DMS 273 (cell line): ENCODE measurements around the gene LRRC56.

Experiments
- DNase-seq: peaks from one replicate; lab custom pipeline; 2025; ENCODE audit not compliant: unreplicated experiment; lab: John Stamatoyannopoulos, UW

Gene LRRC56

DNA sequence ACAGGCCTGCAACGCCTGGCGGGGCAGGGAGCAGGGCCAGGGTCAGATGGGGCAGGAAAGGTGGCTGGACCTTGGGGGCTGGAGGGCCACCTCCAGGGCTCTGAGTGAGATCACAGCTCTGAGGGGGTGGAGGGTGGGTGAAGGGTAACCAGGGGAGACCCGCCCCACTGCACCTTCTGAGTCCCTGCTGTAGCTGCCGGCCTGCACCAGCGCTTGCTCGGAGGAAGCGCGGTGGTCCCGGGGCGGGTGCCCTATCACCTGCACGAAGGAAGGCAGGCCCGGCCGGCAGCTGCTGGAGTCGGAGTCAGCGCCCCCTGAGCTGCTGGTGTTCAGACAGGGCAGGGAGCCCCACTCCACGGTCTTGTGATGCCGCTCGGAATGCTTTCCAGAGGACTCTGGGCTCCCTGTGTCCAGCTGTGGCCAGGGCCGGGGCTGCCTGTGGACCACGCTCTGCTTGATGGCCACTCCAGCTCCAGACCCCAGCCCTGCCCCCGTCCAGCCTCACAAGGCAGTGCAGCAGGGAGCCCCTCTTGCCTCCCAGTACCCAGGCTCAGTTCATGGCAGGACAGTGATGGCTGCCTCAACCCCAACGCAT lies 19.4 kb downstream of the LRRC56 start:
- DNase-seq, result no peak

DNA sequence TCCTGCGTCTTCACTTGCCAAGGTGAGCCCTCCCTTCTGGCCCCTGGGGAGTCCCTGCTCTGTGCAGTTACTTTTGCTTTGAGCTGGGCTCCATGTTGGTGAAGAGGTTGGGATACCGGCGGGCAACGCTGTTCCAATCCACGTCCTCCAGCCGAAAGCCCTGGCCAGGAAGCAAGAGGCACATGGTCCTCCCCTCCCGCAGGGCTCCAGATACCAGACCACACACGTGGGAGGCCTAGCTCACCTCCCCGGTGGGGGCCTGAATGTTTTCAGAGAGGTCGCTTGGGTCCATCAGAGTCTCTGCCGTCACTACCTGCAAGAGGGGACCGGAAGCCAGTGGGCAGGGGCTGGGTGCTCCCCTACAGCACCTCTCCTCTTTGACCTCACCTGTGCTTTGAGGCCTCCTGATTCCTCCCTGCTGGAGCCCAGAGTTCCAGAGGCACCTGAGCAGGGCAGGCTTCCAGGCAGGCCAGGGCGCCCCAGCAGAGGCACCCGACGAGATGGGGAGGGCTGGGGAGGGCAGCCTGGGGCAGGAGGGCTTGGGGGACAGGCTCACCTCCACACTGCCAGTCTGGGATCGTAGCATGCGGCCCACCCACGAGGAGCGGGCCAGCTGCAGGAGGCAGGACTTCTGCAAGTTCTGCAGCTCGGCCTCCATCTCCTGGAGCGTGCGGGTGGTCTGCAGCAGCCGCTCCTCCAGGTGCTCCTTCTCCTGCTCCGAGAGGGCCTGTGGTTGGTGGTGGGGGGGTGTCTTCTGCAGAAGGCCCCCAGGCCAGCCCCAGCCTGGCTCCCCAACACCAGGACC lies 20.2 kb downstream of the LRRC56 start:
- no peak for DNase-seq

- DNase-seq, result no peak
Observed at GRCh38 chr11:558503-558902, 21.2 kb downstream of the LRRC56 start.

- no peak for DNase-seq
Observed at GRCh38 chr11:559020-559620, 21.8 kb downstream of the LRRC56 start.

GRCh38 chr11:559712-560304 lies 22.5 kb downstream of the LRRC56 start:
- no peak for DNase-seq

DNA sequence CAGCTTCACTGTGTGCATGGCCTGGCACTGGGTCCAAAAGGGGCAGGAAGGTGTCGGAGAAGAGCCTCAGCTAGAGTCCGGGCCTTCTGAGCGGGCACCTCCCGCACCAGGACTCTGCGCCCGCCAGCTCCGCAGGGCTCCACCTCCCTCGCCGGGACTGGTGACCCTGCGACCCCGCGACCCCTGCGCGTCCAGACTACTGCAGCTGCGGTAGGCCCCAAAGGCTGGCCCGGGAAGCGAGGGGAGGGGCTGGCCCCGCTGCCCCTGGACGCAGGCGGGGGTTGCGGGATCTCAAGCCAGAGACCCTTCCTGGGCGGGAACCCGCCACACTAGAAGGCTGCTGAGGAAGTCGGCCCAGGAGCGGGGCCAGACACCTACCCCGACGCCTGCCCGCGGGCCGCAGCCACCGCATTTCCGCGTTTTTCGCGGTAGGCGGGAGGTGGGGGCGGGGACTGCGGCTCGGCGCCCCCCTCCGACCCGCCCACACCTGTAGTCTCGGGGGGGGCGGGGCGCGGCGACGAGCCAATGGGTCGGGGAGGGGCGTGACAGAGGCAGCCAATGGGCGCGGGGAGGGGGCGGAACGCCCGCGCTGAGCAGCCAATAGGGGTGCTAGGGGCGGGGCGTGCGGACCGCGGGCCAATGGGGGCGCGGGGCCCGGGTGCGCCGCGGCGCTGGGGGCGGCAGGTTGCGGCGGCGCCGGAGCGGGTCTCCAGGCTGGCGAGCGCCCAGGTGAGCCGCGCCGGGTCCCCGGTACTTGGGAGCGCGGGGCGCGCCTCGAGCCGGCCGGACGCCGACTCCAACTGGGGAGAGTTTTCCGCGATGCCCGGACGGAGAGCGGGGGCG lies 23.2 kb downstream of the LRRC56 start, which contains the start of the genes LMNTD2 and RASSF7:
Gene LMNTD2 (minus strand): TSS at position 434 of the 843 bp plus-strand sequence. CDS start 22 bp downstream, at position 412.
Gene RASSF7 (plus strand): TSS at position 666 of the 843 bp plus-strand sequence. CDS start 799 bp downstream, outside the sequence.
- DNase-seq, result peak; percentile 92

GRCh38 chr11:561148-562003 lies 24.0 kb downstream of the LRRC56 start:
- no peak for DNase-seq

DNA sequence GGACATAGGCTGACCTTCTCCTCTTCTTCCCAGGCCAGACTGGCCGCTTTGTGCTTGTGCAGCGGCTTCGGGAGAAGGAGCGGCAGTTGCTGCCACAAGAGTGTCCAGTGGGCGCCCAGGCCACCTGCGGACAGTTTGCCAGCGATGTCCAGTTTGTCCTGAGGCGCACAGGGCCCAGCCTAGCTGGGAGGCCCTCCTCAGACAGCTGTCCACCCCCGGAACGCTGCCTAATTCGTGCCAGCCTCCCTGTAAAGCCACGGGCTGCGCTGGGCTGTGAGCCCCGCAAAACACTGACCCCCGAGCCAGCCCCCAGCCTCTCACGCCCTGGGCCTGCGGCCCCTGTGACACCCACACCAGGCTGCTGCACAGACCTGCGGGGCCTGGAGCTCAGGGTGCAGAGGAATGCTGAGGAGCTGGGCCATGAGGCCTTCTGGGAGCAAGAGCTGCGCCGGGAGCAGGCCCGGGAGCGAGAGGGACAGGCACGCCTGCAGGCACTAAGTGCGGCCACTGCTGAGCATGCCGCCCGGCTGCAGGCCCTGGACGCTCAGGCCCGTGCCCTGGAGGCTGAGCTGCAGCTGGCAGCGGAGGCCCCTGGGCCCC lies 24.8 kb downstream of the LRRC56 start:
- no peak for DNase-seq

DNA sequence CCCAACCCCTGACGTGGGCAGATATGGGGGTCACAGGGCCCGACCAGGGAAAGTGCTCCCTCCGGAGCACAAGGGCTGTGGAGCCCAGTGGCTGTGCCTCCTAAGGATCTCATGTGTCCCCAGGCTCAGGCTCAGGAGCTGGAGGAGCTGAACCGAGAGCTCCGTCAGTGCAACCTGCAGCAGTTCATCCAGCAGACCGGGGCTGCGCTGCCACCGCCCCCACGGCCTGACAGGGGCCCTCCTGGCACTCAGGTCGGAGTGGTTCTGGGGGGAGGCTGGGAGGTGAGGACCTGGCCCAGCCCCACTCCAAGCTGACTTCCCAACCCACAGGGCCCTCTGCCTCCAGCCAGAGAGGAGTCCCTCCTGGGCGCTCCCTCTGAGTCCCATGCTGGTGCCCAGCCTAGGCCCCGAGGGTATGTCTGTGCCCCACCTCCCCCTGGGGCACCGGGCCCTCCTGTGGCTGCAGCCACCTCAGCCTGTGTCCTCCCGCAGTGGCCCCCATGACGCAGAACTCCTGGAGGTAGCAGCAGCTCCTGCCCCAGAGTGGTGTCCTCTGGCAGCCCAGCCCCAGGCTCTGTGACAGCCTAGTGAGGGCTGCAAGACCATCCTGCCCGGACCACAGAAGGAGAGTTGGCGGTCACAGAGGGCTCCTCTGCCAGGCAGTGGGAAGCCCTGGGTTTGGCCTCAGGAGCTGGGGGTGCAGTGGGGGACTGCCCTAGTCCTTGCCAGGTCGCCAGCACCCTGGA lies 25.9 kb downstream of the LRRC56 start:
- no peak for DNase-seq

DNA sequence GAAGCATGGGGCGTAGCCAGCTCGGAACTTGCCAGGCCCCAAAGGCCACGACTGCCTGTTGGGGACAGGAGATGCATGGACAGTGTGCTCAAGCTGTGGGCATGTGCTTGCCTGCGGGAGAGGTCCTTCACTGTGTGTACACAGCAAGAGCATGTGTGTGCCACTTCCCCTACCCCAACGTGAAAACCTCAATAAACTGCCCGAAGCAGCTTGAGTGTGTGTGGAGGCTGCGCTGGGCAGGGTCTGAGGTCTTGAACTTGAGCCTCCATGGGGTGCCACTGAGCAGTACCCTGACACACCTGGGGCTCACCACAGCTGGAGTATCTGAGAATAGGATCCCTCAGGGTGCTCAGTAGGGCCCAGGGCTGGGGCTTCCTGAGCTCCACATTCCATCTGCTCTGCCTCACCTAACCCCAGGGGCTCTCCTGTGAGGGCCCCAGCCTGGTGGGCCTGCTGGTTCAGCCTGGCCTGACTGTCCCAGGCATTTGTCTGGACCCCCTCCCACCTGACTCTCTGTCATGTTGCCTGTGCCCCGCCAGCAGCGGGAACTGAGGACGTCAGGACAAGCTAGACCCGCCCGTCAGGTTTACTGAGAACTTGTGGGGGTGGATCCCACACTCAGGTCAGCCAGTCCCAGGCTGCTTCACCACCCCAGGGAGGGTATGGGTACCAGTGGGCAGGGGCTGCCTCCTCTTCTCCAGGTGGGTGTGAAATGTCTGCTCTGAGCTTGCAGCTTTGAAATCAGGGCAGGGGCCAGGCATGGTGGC lies 26.7 kb downstream of the LRRC56 start:
- DNase-seq, result no peak

GRCh38 chr11:565921-566509 lies 28.7 kb downstream of the LRRC56 start:
- DNase-seq, result no peak

GRCh38 chr11:567011-567628 lies 29.8 kb downstream of the LRRC56 start:
- DNase-seq, result no peak

DNA sequence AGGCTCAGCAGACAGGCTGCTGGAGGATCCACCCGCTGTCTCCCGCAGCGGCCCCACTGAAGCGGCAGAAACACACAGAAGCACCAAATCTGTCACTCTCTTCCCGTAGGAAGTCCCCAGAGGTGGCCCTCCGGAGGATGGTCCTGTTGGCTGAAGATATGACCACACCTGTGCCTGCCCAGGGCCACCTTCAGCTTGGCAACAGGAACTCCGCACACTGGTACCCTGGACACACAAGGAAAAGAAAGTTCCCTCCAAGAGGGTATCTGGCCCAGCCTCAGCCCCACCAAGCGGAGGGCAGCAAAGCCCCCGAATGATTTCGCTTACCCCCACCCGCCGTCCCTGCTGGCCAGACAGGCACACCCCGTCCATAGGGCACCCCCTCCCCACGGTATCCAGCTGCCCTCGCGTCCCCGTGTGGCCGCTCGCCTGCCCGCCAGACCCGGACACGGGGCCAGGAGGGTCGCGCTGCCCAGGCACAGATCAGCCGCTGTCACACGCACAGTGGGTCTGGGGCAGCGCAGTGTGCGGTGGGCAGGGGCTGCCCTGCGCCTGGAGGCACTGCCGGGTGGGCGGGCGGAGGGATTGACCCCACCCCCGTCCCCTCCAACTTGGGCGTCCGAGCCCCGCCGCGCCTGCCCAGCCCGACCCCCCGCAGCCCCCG lies 30.4 kb downstream of the LRRC56 start:
- DNase-seq, result no peak

DNA sequence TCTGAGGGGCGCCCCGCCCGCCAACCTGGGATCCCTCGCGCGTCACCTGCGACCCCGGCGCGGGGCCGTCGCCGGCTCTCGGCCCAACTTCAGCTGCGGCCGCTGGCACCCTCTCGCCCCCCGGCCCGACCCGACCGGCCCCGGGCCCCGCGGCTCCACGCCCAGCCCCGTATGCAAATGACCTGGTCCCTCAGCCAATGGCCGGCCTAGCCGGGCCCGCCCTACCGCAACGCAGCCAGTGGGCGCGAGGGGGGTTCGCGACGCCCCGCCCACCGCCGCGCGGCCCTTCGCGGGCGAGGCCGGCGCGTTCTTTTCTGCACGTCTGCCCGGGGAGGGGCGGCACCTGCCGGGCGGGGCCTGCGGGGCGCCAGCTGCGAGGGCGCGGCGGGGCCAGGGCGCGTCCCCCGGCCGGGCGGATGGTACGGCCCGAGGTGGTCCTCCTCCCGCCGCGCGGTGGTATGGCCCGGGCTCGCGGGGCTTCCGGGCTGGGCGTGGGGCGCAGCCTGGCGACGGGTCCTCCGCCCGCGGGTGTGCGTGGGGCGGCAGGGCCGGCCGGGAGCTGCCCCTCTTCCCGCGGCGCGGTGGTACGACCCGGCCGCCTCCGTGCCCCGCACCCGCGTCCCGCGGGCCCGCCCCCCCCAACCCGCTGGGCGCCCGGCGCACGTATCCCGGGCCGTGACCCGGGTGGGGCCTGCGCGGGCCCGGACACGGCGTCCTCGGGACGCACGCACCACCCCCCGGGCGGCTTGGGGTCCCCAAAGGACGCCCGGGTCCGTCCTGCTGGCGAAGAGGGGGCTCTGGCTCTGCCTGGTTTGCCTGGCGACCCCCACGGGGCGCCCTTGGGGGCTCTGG lies 31.2 kb downstream of the LRRC56 start:
- peak; percentile 96 for DNase-seq

- DNase-seq, result no peak
Observed at GRCh38 chr11:569158-569885, 32.0 kb downstream of the LRRC56 start.
